NCI-H2196 treated with DMSO at 0.1 percent for 48 hours (cell line): ENCODE data around the gene KRTAP4-3.
"Not testable (repeated sequence)": the region's sequence is repeated elsewhere in the genome, so short reads cannot be mapped to it uniquely, and the experiment has no call there.

Experiments
- DNase-seq: peaks from one replicate; lab custom pipeline; 2025; ENCODE audit not compliant: unreplicated experiment; lab: John Stamatoyannopoulos, UW

KRTAP4-3 gene

DNA sequence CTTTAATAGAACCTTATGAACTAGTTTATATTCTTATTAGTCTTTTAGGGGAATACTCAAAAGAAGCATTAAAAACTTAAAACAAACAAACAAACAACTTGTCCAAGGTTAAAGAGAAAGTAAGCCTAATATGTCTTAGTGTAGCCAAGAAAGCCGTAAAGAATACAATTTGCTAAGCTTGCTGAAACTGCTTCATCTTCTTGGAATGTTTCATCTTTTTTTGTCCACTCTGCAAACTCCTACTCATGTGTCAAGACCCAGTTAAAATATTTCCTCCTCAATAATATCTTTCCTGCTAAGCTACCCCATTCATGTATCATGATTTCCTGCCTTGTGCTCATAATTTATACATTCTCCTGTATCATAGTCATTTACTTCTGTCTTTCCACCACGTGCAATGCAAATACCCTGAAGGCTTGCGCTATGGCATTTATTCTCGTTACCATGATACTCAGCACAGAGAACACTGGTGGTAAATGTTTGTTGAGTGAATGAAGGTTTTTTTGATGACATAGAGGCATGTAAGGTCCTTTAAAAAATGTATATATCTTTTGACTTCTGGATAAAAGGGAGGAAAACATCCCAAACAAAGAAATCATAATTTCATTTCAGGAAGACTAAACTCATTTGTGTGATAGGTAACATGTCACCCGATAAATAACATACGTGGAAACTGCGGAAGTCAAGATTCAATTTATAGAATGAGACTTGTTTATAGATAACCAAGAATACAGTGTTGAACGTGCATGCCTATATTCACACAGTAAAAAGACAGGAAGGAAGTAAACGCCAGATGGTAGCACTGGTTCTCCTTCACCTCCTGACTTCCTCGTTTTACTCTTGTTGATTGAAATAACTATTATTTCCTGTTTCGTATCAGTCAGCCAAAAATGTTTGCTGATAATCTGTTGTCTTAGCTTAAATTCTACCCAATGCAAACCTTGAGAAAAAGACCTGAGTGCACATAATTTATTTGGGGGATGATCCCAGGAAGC is 48.0 kb downstream of the KRTAP4-3 start:
- DNase-seq = not testable (repeated sequence)

DNA sequence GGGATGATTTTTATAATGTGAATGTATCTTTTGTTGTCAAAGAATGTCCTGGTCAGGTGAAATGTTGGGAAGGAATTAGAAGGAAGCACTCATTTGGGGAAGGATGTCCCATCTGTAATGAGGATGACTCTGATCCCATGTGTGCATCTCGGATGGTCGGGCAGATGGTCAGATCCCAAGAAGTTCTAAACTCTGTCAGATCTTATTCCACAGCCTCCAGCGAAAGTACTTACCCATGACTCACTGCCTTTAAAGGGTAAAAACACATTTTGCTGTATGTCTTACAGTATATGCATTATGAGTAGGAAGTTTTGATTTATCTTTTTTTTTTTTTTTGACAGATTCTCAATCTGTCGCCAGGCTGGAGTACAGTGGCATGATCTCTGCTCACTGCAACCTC is 49.3 kb downstream of the KRTAP4-3 start:
- no peak for DNase-seq

DNA sequence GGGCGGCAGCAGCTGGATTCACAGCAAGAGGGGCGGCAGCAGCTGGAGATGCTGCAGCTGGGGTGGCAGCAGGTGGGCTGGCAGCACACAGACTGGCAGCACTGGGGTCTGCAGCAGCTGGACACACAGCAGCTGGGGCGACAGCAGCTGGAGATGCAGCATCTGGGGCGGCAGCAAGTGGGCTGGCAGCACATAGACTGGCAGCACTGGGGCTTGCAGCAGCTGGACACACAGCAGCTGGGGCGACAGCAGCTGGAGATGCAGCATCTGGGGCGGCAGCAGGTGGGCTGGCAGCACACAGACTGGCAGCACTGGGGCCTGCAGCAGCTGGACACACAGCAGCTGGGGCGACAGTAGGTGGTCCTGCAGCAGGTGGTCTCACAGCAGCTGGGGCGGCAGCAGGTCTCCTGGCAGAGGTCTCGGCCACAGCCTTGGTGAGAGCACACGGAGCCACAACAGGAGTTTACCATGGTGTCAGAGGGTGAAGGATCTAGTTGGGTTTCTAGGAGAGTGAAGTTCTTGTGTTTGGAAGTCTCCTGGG is 50.1 kb downstream of the KRTAP4-3 start, which contains the start of gene KRTAP4-11:
Gene KRTAP4-11, minus strand, starts transcription at position 528 of the 541 bp plus-strand sequence. Its CDS starts 58 bp downstream, at position 470.
- not testable (repeated sequence) for DNase-seq
